ENCODE measurements around the gene RAB10. TPM values are rescaled to one million over a fixed set of nuclear protein-coding genes. Genes with fewer than 3 reads are reported as not detected.

RAB10 gene
- total and polyA plus RNA-seq, 4 donors = 26.6 to 52.2 (median 41.6) TPM

- no peak overlapping the region for H3K4me3 ChIP-seq (ENCODE audit: low read depth in 1 of 3, low read length in 3 of 3)
- no peaks in the 10 kb centered on the region for H3K9me3 ChIP-seq (ENCODE audit: control insufficient read depth in 4 of 4, low read length in 3 of 4)
- no peaks in the 10 kb centered on the region for H3K27me3 ChIP-seq (ENCODE audit: control insufficient read depth in 4 of 4, insufficient read depth in 4 of 4, low read length in 3 of 4)
- peaks cover 1 to 11% (median 10%) of the 10 kb centered on the region in 4 donors for H3K4me1 ChIP-seq (ENCODE audit: control insufficient read depth in 4 of 4, insufficient read depth in 4 of 4, low read length in 3 of 4)
- H3K9ac ChIP-seq (ENCODE audit: low read depth in 1 of 2, low read length in 2 of 2) = no peak overlapping the region
- no peak overlapping the region for H3K27ac ChIP-seq (ENCODE audit: low read depth in 1 of 2, low read length in 2 of 2)
- H3K36me3 ChIP-seq (ENCODE audit: control insufficient read depth in 4 of 4, insufficient read depth in 3 of 4, low read depth in 1 of 4, low read length in 3 of 4) = no peaks in the 10 kb centered on the region
- DNase-seq (ENCODE audit: low spot score) = no peak
- TF ChIP-seq RXRA (IDR thresholded peaks at IDR 0.05) = no peak
- no peak for TF ChIP-seq HNF4A (conservative IDR thresholded peaks at IDR 0.05)
- no peak for TF ChIP-seq ATF3 (IDR thresholded peaks at IDR 0.05)
- TF ChIP-seq EGR1 (IDR thresholded peaks at IDR 0.05; ENCODE audit: low read depth in 2 of 2) = no peak
- no peak for TF ChIP-seq FOXA1 (IDR thresholded peaks at IDR 0.05)
- TF ChIP-seq CTCF (IDR thresholded peaks at IDR 0.05; ENCODE audit: low read depth, low read length, missing input control) = no peak
- no peak for TF ChIP-seq RAD21 (IDR thresholded peaks at IDR 0.05)
- no peak for TF ChIP-seq REST (IDR thresholded peaks at IDR 0.05)
- no peak for TF ChIP-seq MAX (IDR thresholded peaks at IDR 0.05)
- TF ChIP-seq SP1 (IDR thresholded peaks at IDR 0.05) = no peak
- TF ChIP-seq NR2F2 (IDR thresholded peaks at IDR 0.05) = no peak
- TF ChIP-seq FOXA2 (IDR thresholded peaks at IDR 0.05) = no peak
- no peak for TF ChIP-seq HNF4G (IDR thresholded peaks at IDR 0.05)
- TF ChIP-seq ZBTB33 (IDR thresholded peaks at IDR 0.05) = no peak
- WGBS = 70% methylated on average over 3 of the region's 3 CpGs
These were observed 25.7 kb downstream of the RAB10 start for GRCh38 chr2:26059542-26059941.

GRCh38 chr2:26061539-26061938 lies 27.7 kb downstream of the RAB10 start:
- Histone ChIP-seq H3K4me3 (ENCODE audit: low read depth in 1 of 3, low read length in 3 of 3) (no peak overlapping the region), H3K9ac (ENCODE audit: low read depth in 1 of 2, low read length in 2 of 2) (no peak overlapping the region), H3K27me3 (ENCODE audit: control insufficient read depth in 4 of 4, insufficient read depth in 4 of 4, low read length in 3 of 4) (no peaks in the 10 kb centered on the region), H3K36me3 (ENCODE audit: control insufficient read depth in 4 of 4, insufficient read depth in 3 of 4, low read depth in 1 of 4, low read length in 3 of 4) (no peaks in the 10 kb centered on the region), H3K4me1 (ENCODE audit: control insufficient read depth in 4 of 4, insufficient read depth in 4 of 4, low read length in 3 of 4) (peaks cover 1 to 11% (median 10%) of the 10 kb centered on the region in 4 donors), H3K27ac (ENCODE audit: low read depth in 1 of 2, low read length in 2 of 2) (no peak overlapping the region), H3K9me3 (ENCODE audit: control insufficient read depth in 4 of 4, low read length in 3 of 4) (no peaks in the 10 kb centered on the region)
- 88% methylated on average over 7 of the region's 7 CpGs for WGBS
- no peak for DNase-seq (ENCODE audit: low spot score)
- no peak for TF ChIP-seq FOXA1 (IDR thresholded peaks at IDR 0.05)
- no peak for TF ChIP-seq ATF3 (IDR thresholded peaks at IDR 0.05)
- no peak for TF ChIP-seq RAD21 (IDR thresholded peaks at IDR 0.05)
- TF ChIP-seq JUND (IDR thresholded peaks at IDR 0.05) = no peak
- TF ChIP-seq HNF4G (IDR thresholded peaks at IDR 0.05) = no peak
- TF ChIP-seq NR2F2 (IDR thresholded peaks at IDR 0.05) = no peak

Data from liver (tissue), 9 donors.